Neural cell (in vitro differentiated cells): ENCODE results near the gene CPB1. TPM values are rescaled to one million over a fixed set of nuclear protein-coding genes. Genes with fewer than 3 reads are reported as not detected.
"Not testable (repeated sequence)": the region's sequence is repeated elsewhere in the genome, so short reads cannot be mapped to it uniquely, and the experiment has no call there.

ENCODE experiments used
- H2AFZ ChIP-seq: fragments of 200-600, 300-800 bp; sonication (generic), shearing (Covaris generic); 2 replicates; pipeline ENCODE4 v1.6.0; 2014; ENCODE audit warnings: low read depth, mild to moderate bottlenecking, antibody characterized with exemption, low read length, moderate library complexity
- H3F3A ChIP-seq: fragments of 200-600 bp; shearing (Covaris generic); 2 replicates; pipeline ENCODE4 v1.6.1; 2016; ENCODE audit warnings: mild to moderate bottlenecking, moderate library complexity, mixed read lengths, antibody characterized with exemption, low read length; ENCODE audit not compliant: insufficient read depth, poor library complexity, severe bottlenecking
- H3K27ac ChIP-seq: fragments of 200-600, 300-800 bp; sonication (generic), shearing (Covaris generic); 2 replicates; pipeline ENCODE4 v1.5.1; 2014; ENCODE audit warnings: mild to moderate bottlenecking, low read length, moderate library complexity
- H3K27me3 ChIP-seq: fragments of 300-800, 200-600 bp; sonication (generic), shearing (Covaris generic); 2 replicates; pipeline ENCODE4 v1.6.0; 2014; ENCODE audit warnings: mild to moderate bottlenecking, low read depth, low read length, moderate library complexity; ENCODE audit not compliant: insufficient read depth
- H3K36me3 ChIP-seq: fragments of 300-800, 200-600 bp; sonication (generic), shearing (Covaris generic); 2 replicates; pipeline ENCODE4 v1.5.1; 2014; ENCODE audit warnings: mild to moderate bottlenecking, antibody characterized with exemption, low read length, moderate library complexity; ENCODE audit not compliant: insufficient read depth
- H3K4me2 ChIP-seq: fragments of 300-800, 200-600 bp; sonication (generic), shearing (Covaris generic); 2 replicates; pipeline ENCODE4 v1.6.0; 2014; ENCODE audit warnings: mild to moderate bottlenecking, low read length
- H3K4me3 ChIP-seq: fragments of 300-800, 200-600 bp; sonication (generic), shearing (Covaris generic); 2 replicates; pipeline ENCODE4 v1.5.1; 2014; ENCODE audit warnings: mild to moderate bottlenecking, low read length, moderate library complexity
- H3K79me2 ChIP-seq: fragments of 200-600 bp; shearing (Covaris generic); replicated peaks from 2 replicates; pipeline ENCODE4 v1.6.0; 2014; ENCODE audit warnings: mild to moderate bottlenecking, low read length, moderate library complexity; ENCODE audit not compliant: insufficient read depth
- H3K9ac ChIP-seq: fragments of 300-800, 200-600 bp; sonication (generic), shearing (Covaris generic); 2 replicates; pipeline ENCODE4 v1.6.1; 2016; ENCODE audit warnings: mild to moderate bottlenecking, low read length, mixed read lengths
- H3K9me2 ChIP-seq: fragments of 200-600 bp; shearing (Covaris generic); 2 replicates; pipeline ENCODE4 v1.6.1; 2016; ENCODE audit warnings: mild to moderate bottlenecking, low read length, mixed read lengths; ENCODE audit not compliant: insufficient read depth
- H3K9me3 ChIP-seq: fragments of 200-600, 300-800 bp; sonication (generic), shearing (Covaris generic); 2 replicates; pipeline ENCODE4 v1.6.1; 2016; ENCODE audit warnings: mild to moderate bottlenecking, mixed run types, low read length, moderate library complexity, mixed read lengths
- H4K20me1 ChIP-seq: fragments of 200-600 bp; shearing (Covaris generic); 2 replicates; pipeline ENCODE4 v1.6.1; 2016; ENCODE audit warnings: mild to moderate bottlenecking, mixed run types; ENCODE audit not compliant: insufficient read depth
- EP300 ChIP-seq: fragments of 450-650 bp; conservative IDR thresholded peaks from 2 replicates; pipeline ENCODE4 v1.6.1; 2014; ENCODE audit warnings: antibody characterized with exemption, mild to moderate bottlenecking, moderate library complexity; ENCODE audit not compliant: poor library complexity, severe bottlenecking
- EZH2 ChIP-seq: fragments of 200-600, 300-800 bp; shearing (Covaris generic), sonication (generic); IDR thresholded peaks from 2 replicates; pipeline ENCODE4 v1.6.1; 2014; ENCODE audit warnings: antibody characterized with exemption, low read length, borderline replicate concordance, mild to moderate bottlenecking; ENCODE audit not compliant: insufficient read depth, poor library complexity, severe bottlenecking
- MXI1 ChIP-seq: fragments of 450-650 bp; conservative IDR thresholded peaks from 2 replicates; pipeline ENCODE4 v1.6.1; 2014; ENCODE audit warnings: antibody characterized with exemption, mild to moderate bottlenecking; ENCODE audit not compliant: poor library complexity, severe bottlenecking
- POLR2AphosphoS5 ChIP-seq: IDR thresholded peaks from 2 replicates; pipeline ENCODE4 v1.6.1; 2012
- RAD21 ChIP-seq: fragments of 450-650 bp; conservative IDR thresholded peaks from 2 replicates; pipeline ENCODE4 v1.6.1; 2014; ENCODE audit warnings: antibody characterized with exemption, mild to moderate bottlenecking, moderate library complexity
- SMC3 ChIP-seq: fragments of 450-650 bp; conservative IDR thresholded peaks from 2 replicates; pipeline ENCODE4 v1.6.1; 2014; ENCODE audit warnings: antibody characterized with exemption, mild to moderate bottlenecking, moderate library complexity; ENCODE audit not compliant: poor library complexity
- TAF1 ChIP-seq: IDR thresholded peaks from 2 replicates; pipeline ENCODE4 v1.6.1; 2012; ENCODE audit warnings: low read depth
- polyA minus RNA-seq: library from RNA; depleted of rRNA, polyadenylated mRNA; stranded (reverse); fragments of >200 nt; gene quantifications from 2 replicates; pipeline ENCODE4 v1.2.3, GENCODE V29; 2014
- polyA plus RNA-seq: library from polyadenylated mRNA; depleted of rRNA; stranded (reverse); fragments of >200 nt; gene quantifications from 2 replicates; pipeline ENCODE4 v1.2.3, GENCODE V29; 2014
- TF ChIP-seq, protein P1 (sequence below): IDR thresholded peaks from 2 replicates; pipeline ENCODE4 v1.6.1; 2012; ENCODE audit warnings: borderline replicate concordance
- TF ChIP-seq, protein P2 (sequence below): fragments of 450-650 bp; IDR thresholded peaks from 2 replicates; pipeline ENCODE4 v1.5.1; 2014; ENCODE audit warnings: antibody characterized with exemption, mild to moderate bottlenecking, moderate library complexity; ENCODE audit not compliant: poor library complexity, severe bottlenecking

The CPB1 gene
- polyA plus RNA-seq: 0.19 TPM in 1 of 2 replicates, not detected in the other
- not detected in 2 replicates for polyA minus RNA-seq

DNA sequence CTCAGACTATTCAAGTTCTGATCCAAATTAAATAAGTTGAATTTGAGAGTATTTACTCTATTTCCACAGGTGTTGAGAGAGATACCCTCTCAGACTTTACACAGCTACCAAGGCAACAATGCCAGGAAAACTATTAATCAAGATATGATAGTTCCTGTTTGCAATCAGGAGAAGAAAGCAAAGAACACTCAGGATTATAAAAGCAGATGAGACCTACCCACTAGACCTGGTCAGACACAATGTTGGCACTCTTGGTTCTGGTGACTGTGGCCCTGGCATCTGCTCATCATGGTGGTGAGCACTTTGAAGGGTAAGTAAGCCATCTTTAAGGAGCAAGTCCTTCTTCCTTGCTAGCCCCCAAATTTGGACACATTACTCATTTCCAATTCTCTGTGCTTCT is at the start of gene CPB1:
CPB1 (plus strand) TSS at position 227 of the 400 bp plus-strand sequence; CDS start at position 240, 13 bp downstream.
- no peak within 1 kb of the TSS for H3K27ac ChIP-seq
- H4K20me1 ChIP-seq: no peaks in the 10 kb centered on the region
- no peaks in the 10 kb centered on the region for H3K9me2 ChIP-seq
- TF ChIP-seq, protein P1, sequence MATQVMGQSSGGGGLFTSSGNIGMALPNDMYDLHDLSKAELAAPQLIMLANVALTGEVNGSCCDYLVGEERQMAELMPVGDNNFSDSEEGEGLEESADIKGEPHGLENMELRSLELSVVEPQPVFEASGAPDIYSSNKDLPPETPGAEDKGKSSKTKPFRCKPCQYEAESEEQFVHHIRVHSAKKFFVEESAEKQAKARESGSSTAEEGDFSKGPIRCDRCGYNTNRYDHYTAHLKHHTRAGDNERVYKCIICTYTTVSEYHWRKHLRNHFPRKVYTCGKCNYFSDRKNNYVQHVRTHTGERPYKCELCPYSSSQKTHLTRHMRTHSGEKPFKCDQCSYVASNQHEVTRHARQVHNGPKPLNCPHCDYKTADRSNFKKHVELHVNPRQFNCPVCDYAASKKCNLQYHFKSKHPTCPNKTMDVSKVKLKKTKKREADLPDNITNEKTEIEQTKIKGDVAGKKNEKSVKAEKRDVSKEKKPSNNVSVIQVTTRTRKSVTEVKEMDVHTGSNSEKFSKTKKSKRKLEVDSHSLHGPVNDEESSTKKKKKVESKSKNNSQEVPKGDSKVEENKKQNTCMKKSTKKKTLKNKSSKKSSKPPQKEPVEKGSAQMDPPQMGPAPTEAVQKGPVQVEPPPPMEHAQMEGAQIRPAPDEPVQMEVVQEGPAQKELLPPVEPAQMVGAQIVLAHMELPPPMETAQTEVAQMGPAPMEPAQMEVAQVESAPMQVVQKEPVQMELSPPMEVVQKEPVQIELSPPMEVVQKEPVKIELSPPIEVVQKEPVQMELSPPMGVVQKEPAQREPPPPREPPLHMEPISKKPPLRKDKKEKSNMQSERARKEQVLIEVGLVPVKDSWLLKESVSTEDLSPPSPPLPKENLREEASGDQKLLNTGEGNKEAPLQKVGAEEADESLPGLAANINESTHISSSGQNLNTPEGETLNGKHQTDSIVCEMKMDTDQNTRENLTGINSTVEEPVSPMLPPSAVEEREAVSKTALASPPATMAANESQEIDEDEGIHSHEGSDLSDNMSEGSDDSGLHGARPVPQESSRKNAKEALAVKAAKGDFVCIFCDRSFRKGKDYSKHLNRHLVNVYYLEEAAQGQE: no peak
- TF ChIP-seq RAD21 (no peak), POLR2AphosphoS5 (no peak), SMC3 (no peak), TAF1 (no peak), MXI1 (no peak), EP300 (no peak), EZH2 (no peak)
- TF ChIP-seq, protein P2, sequence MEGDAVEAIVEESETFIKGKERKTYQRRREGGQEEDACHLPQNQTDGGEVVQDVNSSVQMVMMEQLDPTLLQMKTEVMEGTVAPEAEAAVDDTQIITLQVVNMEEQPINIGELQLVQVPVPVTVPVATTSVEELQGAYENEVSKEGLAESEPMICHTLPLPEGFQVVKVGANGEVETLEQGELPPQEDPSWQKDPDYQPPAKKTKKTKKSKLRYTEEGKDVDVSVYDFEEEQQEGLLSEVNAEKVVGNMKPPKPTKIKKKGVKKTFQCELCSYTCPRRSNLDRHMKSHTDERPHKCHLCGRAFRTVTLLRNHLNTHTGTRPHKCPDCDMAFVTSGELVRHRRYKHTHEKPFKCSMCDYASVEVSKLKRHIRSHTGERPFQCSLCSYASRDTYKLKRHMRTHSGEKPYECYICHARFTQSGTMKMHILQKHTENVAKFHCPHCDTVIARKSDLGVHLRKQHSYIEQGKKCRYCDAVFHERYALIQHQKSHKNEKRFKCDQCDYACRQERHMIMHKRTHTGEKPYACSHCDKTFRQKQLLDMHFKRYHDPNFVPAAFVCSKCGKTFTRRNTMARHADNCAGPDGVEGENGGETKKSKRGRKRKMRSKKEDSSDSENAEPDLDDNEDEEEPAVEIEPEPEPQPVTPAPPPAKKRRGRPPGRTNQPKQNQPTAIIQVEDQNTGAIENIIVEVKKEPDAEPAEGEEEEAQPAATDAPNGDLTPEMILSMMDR: no peak
- no peak within 1 kb of the TSS for H2AFZ ChIP-seq
- H3K9ac ChIP-seq: no peak within 1 kb of the TSS
- no peaks in the 10 kb centered on the region for H3K9me3 ChIP-seq
- no peak within 1 kb of the TSS for H3K4me2 ChIP-seq
- H3F3A ChIP-seq: no peaks in the 10 kb centered on the region
- no peaks in the 10 kb centered on the region for H3K27me3 ChIP-seq
- H3K36me3 ChIP-seq: no peaks in the 10 kb centered on the region
- no peak within 1 kb of the TSS for H3K4me3 ChIP-seq
- H3K79me2 ChIP-seq: no peaks in the 10 kb centered on the region

DNA sequence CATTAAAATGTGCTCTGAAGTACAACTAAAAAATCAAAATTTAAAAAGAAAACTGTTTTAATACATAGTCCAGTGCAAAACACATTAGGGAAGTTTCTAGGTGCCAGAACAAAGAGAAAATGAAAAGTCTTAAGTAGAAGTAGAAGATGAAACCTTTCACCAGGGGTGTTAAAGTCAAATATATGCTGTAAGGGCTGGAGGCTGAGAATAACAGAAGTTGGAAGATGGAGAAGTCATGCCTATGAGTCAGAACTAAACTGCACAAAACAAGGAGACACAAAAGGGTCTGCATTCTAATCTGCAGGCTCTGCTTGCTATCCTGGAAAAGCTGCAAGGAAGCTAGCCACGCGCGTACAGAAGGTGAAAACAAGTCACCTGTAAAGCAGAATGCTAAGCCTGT is 48.7 kb upstream of the CPB1 start:
- no peak overlapping the region for H2AFZ ChIP-seq
- H3K9me3 ChIP-seq: no peaks in the 10 kb centered on the region
- no peak overlapping the region for H3K4me2 ChIP-seq
- no peak overlapping the region for H3K27ac ChIP-seq
- H3K36me3 ChIP-seq: no peaks in the 10 kb centered on the region
- H3F3A ChIP-seq: no peaks in the 10 kb centered on the region
- H3K79me2 ChIP-seq: no peaks in the 10 kb centered on the region
- no peak overlapping the region for H3K9ac ChIP-seq
- TF ChIP-seq, protein P2: no peak
- TF ChIP-seq TAF1 (no peak), SMC3 (no peak), EZH2 (no peak), MXI1 (no peak), EP300 (no peak), RAD21 (no peak), POLR2AphosphoS5 (no peak)
- TF ChIP-seq, protein P1: no peak
- H3K9me2 ChIP-seq: no peaks in the 10 kb centered on the region
- H3K4me3 ChIP-seq: no peak overlapping the region
- no peaks in the 10 kb centered on the region for H4K20me1 ChIP-seq
- no peaks in the 10 kb centered on the region for H3K27me3 ChIP-seq

DNA sequence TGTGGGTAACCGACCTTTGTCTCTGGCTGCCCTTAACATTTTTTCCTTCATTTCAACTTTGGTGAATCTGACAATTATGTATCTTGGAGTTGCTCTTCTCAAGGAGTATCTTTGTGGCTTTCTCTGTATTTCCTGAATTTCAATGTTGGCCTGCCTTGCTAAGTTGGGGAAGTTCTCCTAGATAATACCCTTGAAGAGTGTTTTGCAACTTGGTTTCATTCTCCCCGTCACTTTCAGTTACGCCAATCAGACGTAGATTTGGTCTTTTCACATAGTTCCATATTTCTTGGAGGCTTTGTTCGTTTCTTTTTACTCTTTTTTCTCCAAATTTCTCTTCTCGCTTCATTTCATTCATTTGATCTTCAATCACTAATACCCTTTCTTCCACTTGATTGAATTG is 42.6 kb upstream of the CPB1 start:
- H3K9me3 ChIP-seq, H3K27ac ChIP-seq, H3K79me2 ChIP-seq, H4K20me1 ChIP-seq, H3K9me2 ChIP-seq, H3K4me2 ChIP-seq, H2AFZ ChIP-seq, H3K9ac ChIP-seq, H3K27me3 ChIP-seq, H3F3A ChIP-seq, H3K4me3 ChIP-seq, H3K36me3 ChIP-seq: not testable (repeated sequence)
